Mammary epithelial cell (primary cell): ENCODE results near the gene PAM.

Experiments used
- CTCF ChIP-seq, 2 donors: IDR thresholded peaks in 1 of 2; conservative IDR thresholded peaks in 1 of 2; 2 replicates each; pipeline ENCODE4 v1.5.1; 2011 to 2012; ENCODE audit warnings: inconsistent platforms in 2 of 2, low read length in 2 of 2, mild to moderate bottlenecking in 2 of 2, control low read depth in 1 of 2, low read depth in 1 of 2; ENCODE audit not compliant: insufficient read depth in 1 of 2; ENCODE audit errors: extremely low read depth in 1 of 2
- EZH2 ChIP-seq: IDR thresholded peaks from 2 replicates; pipeline ENCODE4 v1.6.1; 2012; ENCODE audit warnings: low read length, inconsistent platforms, borderline replicate concordance

GRCh38 chr5:102781786-102782185 is 26.7 kb downstream of the PAM start:
- no peak for TF ChIP-seq CTCF (conservative IDR thresholded peaks at IDR 0.05 in 1 of 2, IDR thresholded peaks at IDR 0.05 in 1 of 2; ENCODE audit: extremely low read depth in 1 of 2, insufficient read depth in 1 of 2, low read depth in 1 of 2, low read length in 2 of 2)
- TF ChIP-seq EZH2, result no peak
